Trophoblast cell (in vitro differentiated cells and primary cell): ENCODE results near the gene DBI.
"Not testable (repeated sequence)": the region's sequence is repeated elsewhere in the genome, so short reads cannot be mapped to it uniquely, and the experiment has no call there.

ENCODE experiments used
- DNase-seq, 2 donors: peaks; one replicate each; pipeline ENCODE4 v3.0.0-alpha.2; 2016
- H2AFZ ChIP-seq: 2 replicates; pipeline ENCODE4 v1.6.1; 2013; ENCODE audit warnings: low read length, moderate library complexity, mild to moderate bottlenecking; ENCODE audit not compliant: insufficient read depth, poor library complexity
- H2AK5ac ChIP-seq: 2 replicates; pipeline ENCODE4 v1.6.1; 2013; ENCODE audit warnings: mild to moderate bottlenecking, low read length
- H2BK120ac ChIP-seq: 2 replicates; pipeline ENCODE4 v1.6.1; 2013; ENCODE audit warnings: low read length, mild to moderate bottlenecking, moderate library complexity; ENCODE audit not compliant: insufficient read depth, poor library complexity
- H2BK12ac ChIP-seq: 2 replicates; pipeline ENCODE4 v1.6.1; 2013; ENCODE audit warnings: mild to moderate bottlenecking, low read length, moderate library complexity
- H2BK5ac ChIP-seq: 2 replicates; pipeline ENCODE4 v1.6.1; 2013; ENCODE audit warnings: low read length, low read depth, moderate library complexity, mild to moderate bottlenecking; ENCODE audit not compliant: poor library complexity
- H3K14ac ChIP-seq: 2 replicates; pipeline ENCODE4 v1.6.1; 2013; ENCODE audit warnings: mild to moderate bottlenecking, low read length
- H3K18ac ChIP-seq: 2 replicates; pipeline ENCODE4 v1.6.1; 2013; ENCODE audit warnings: mild to moderate bottlenecking, low read length
- H3K23ac ChIP-seq: 2 replicates; pipeline ENCODE4 v1.6.1; 2013; ENCODE audit warnings: low read length
- H3K27ac ChIP-seq: 2 replicates; pipeline ENCODE4 v1.5.1; 2013; ENCODE audit warnings: low read depth, mild to moderate bottlenecking, inconsistent platforms, low read length, moderate library complexity
- H3K27me3 ChIP-seq: 2 replicates; pipeline ENCODE4 v1.6.1; 2013; ENCODE audit warnings: inconsistent platforms, mild to moderate bottlenecking, low read length, moderate library complexity; ENCODE audit not compliant: insufficient read depth
- H3K36me3 ChIP-seq, 2 experiments: 1 replicate in 1 of 2; 2 replicates in 1 of 2; pipeline ENCODE4 v1.6.1; 2013; ENCODE audit warnings: low read length in 2 of 2, mild to moderate bottlenecking in 2 of 2, moderate library complexity in 1 of 2; ENCODE audit not compliant: insufficient read depth in 2 of 2, control insufficient read depth in 1 of 2
- H3K4ac ChIP-seq: 2 replicates; pipeline ENCODE4 v1.6.1; 2013; ENCODE audit warnings: low read depth, mild to moderate bottlenecking, low read length, moderate library complexity
- H3K4me1 ChIP-seq, 2 experiments: 1 replicate in 1 of 2; 2 replicates in 1 of 2; pipeline ENCODE4 v1.6.1; 2013; ENCODE audit warnings: low read length in 2 of 2, mild to moderate bottlenecking in 2 of 2, moderate library complexity in 1 of 2; ENCODE audit not compliant: insufficient read depth in 2 of 2, control insufficient read depth in 1 of 2
- H3K4me2 ChIP-seq: 2 replicates; pipeline ENCODE4 v1.6.1; 2013; ENCODE audit warnings: inconsistent platforms, mild to moderate bottlenecking, low read length, moderate library complexity
- H3K4me3 ChIP-seq: 2 replicates; pipeline ENCODE4 v1.5.1; 2013; ENCODE audit warnings: mild to moderate bottlenecking, low read depth, low read length, inconsistent platforms
- H3K79me1 ChIP-seq: one replicate; pipeline ENCODE4 v1.6.1; 2013; ENCODE audit warnings: low read length
- H3K79me2 ChIP-seq: 2 replicates; pipeline ENCODE4 v1.6.1; 2013; ENCODE audit warnings: low read length, mild to moderate bottlenecking; ENCODE audit not compliant: control insufficient read depth, insufficient read depth, poor library complexity
- H3K9ac ChIP-seq: 2 replicates; pipeline ENCODE4 v1.6.1; 2013; ENCODE audit warnings: mild to moderate bottlenecking, low read length
- H3K9me3 ChIP-seq: 2 replicates; pipeline ENCODE4 v1.6.1; 2013; ENCODE audit warnings: low read depth, mild to moderate bottlenecking, control low read depth, inconsistent platforms, low read length; ENCODE audit not compliant: insufficient read depth
- H4K12ac ChIP-seq: 2 replicates; pipeline ENCODE4 v1.6.1; 2013; ENCODE audit warnings: low read depth, mild to moderate bottlenecking, low read length, moderate library complexity
- H4K8ac ChIP-seq: 2 replicates; pipeline ENCODE4 v1.6.1; 2013; ENCODE audit warnings: low read depth, mild to moderate bottlenecking, low read length, moderate library complexity
- H4K91ac ChIP-seq: one replicate; pipeline ENCODE4 v1.6.1; 2013; ENCODE audit warnings: low read depth, mild to moderate bottlenecking, low read length, moderate library complexity
- WGBS: extraction: QIAGEN DNeasy Blood & Tissue Kit; methylation state at CpG from one replicate; pipeline ENCODE4 v1.1.7; 2013; ENCODE audit warnings: missing lambda C conversion rate; ENCODE audit not compliant: insufficient read length, insufficient coverage; ENCODE audit errors: extremely low coverage; 5-methylcytosine and 5-hydroxymethylcytosine counted together

Gene DBI

DNA sequence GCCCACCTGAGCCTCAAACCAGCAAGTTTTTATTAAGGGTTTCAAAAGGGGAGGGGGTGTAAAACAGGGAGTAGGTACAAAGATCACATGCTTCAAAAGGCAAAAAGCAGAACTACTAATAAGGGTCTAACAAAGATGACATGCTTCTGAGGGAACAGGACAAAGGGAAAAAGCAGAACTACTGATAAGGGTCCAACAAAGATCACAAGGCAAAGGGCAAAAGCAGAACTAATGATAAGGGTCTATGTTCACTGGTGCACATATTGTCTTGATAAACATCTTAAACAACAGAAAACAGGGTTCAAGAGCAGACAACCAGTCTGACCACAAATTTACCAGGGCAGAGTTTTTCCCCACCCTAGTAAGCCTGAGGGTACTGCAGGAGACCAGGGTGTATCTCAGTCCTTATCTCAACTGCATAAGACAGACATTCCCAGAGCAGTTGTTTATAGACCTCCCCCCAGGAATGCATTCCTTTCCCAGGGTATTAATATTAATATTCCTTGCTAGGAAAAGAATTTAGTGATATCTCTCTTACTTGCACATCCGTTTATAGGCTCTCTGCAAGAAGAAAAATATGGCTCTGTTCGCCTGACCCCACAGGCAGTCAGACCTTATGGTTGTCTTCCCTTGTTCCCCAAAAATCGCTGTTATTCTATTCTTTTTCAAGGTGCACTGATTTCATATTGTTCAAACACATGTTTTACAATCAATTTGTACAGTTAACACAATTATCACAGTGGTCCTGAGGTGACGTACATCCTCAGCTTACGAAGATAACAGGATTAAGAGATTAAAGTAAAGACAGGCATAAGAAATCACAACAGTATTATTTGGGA lies 7.3 kb downstream of the DBI start:
- H3K79me1 ChIP-seq, H4K8ac ChIP-seq, H3K18ac ChIP-seq, H3K4me2 ChIP-seq, H3K14ac ChIP-seq, H2BK120ac ChIP-seq, H3K9me3 ChIP-seq, H3K23ac ChIP-seq, H4K91ac ChIP-seq, DNase-seq, H3K27me3 ChIP-seq, H2AFZ ChIP-seq, H2BK5ac ChIP-seq, H3K79me2 ChIP-seq, H4K12ac ChIP-seq, H3K4ac ChIP-seq, H2AK5ac ChIP-seq, H3K27ac ChIP-seq, H2BK12ac ChIP-seq, H3K4me3 ChIP-seq, H3K9ac ChIP-seq: not testable (repeated sequence)
- WGBS: no CpG with 5 or more reads among the region's 5 CpGs
- Histone ChIP-seq H3K36me3 (peaks cover 28 to 38% of the 10 kb centered on the region in 2 experiments), H3K4me1 (peaks cover 5 to 11% of the 10 kb centered on the region in 2 experiments)

- not testable (repeated sequence) for H3K4ac ChIP-seq, H2BK12ac ChIP-seq, DNase-seq, H3K27me3 ChIP-seq, H4K91ac ChIP-seq, H3K23ac ChIP-seq, H2BK5ac ChIP-seq, H2BK120ac ChIP-seq, H3K27ac ChIP-seq, H3K9me3 ChIP-seq, H4K8ac ChIP-seq, H3K4me2 ChIP-seq, H3K18ac ChIP-seq, H2AFZ ChIP-seq, H2AK5ac ChIP-seq, H3K14ac ChIP-seq, H3K4me3 ChIP-seq, H3K79me2 ChIP-seq, H4K12ac ChIP-seq, H3K79me1 ChIP-seq, H3K9ac ChIP-seq
- Histone ChIP-seq H3K4me1 (peaks cover 5 to 11% of the 10 kb centered on the region in 2 experiments), H3K36me3 (peaks cover 18 to 22% of the 10 kb centered on the region in 2 experiments)
- WGBS: no CpG with 5 or more reads among the region's 6 CpGs
Measured at GRCh38 chr2:119376406-119376805, 9.6 kb downstream of the DBI start.

DNA sequence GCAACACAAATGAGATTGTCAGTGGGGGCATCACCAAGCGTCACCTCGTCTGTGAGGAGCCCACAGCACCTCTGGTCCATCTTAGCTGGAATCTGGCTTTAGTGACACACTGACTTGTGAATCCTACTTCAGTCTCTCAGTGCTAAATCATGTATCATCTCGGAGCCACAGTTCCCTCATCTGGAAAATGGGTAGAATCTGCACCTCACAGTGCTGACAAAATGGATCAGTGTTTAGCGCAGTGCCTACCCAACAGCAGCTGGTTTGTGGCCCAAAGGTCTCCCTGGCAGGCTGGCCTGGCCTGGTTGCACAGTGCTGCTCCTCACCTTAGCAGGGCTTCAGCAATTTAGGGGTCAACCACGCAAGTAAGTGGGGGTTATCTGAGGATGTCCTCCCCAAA lies 10.0 kb downstream of the DBI start:
- no peaks in the 10 kb centered on the region for H3K79me1 ChIP-seq
- no peak overlapping the region for H2AK5ac ChIP-seq
- H2BK12ac ChIP-seq: peak overlapping the region; percentile 43
- no peak overlapping the region for H3K23ac ChIP-seq
- H3K27ac ChIP-seq: no peak overlapping the region
- peak overlapping the region; percentile 17 for H2BK120ac ChIP-seq
- no peak overlapping the region for H3K4ac ChIP-seq
- no peak overlapping the region for H2BK5ac ChIP-seq
- no peak overlapping the region for H4K8ac ChIP-seq
- H3K4me1 ChIP-seq: peaks cover 5 to 11% of the 10 kb centered on the region in 2 experiments
- H3K36me3 ChIP-seq: peaks cover 16 to 18% of the 10 kb centered on the region in 2 experiments
- no peak overlapping the region for H3K4me2 ChIP-seq
- no peak overlapping the region for H4K91ac ChIP-seq
- H3K14ac ChIP-seq: no peak overlapping the region
- DNase-seq: no peak
- H3K4me3 ChIP-seq: no peak overlapping the region
- no peak overlapping the region for H3K18ac ChIP-seq
- no peak overlapping the region for H4K12ac ChIP-seq
- H3K9ac ChIP-seq: no peak overlapping the region
- WGBS: no CpG with 5 or more reads among the region's 5 CpGs
- no peak overlapping the region for H2AFZ ChIP-seq
- H3K27me3 ChIP-seq: no peaks in the 10 kb centered on the region
- peaks cover 9% of the 10 kb centered on the region for H3K9me3 ChIP-seq
- no peaks in the 10 kb centered on the region for H3K79me2 ChIP-seq

- Histone ChIP-seq H3K9ac (no peak overlapping the region), H2AFZ (no peak overlapping the region), H3K36me3 (peaks cover 13% of the 10 kb centered on the region in 2 experiments), H3K79me2 (no peaks in the 10 kb centered on the region), H2BK5ac (no peak overlapping the region), H4K91ac (no peak overlapping the region), H2BK120ac (no peak overlapping the region), H4K12ac (no peak overlapping the region), H3K27me3 (no peaks in the 10 kb centered on the region), H2BK12ac (no peak overlapping the region), H3K27ac (no peak overlapping the region), H3K4me1 (peaks cover 5 to 11% of the 10 kb centered on the region in 2 experiments), H3K4ac (no peak overlapping the region), H3K4me2 (no peak overlapping the region), H3K9me3 (peaks cover 9% of the 10 kb centered on the region), H2AK5ac (no peak overlapping the region), H3K23ac (no peak overlapping the region), H4K8ac (no peak overlapping the region), H3K18ac (no peak overlapping the region), H3K4me3 (no peak overlapping the region), H3K14ac (no peak overlapping the region), H3K79me1 (no peaks in the 10 kb centered on the region)
- no peak for DNase-seq
- WGBS: no CpG with 5 or more reads among the region's 7 CpGs
Measured at GRCh38 chr2:119377294-119377992, 10.7 kb downstream of the DBI start.
